ENCODE data around the gene SLIT3.

SLIT3 gene

GRCh38 chr5:168817591-168817990 is 483.3 kb downstream of the SLIT3 start:
- DNase-seq = no peak

- DNase-seq = no peak
These were observed 484.3 kb downstream of the SLIT3 start for GRCh38 chr5:168816661-168817060.

GRCh38 chr5:168813184-168813968 is 487.6 kb downstream of the SLIT3 start:
- no peak for DNase-seq

DNA sequence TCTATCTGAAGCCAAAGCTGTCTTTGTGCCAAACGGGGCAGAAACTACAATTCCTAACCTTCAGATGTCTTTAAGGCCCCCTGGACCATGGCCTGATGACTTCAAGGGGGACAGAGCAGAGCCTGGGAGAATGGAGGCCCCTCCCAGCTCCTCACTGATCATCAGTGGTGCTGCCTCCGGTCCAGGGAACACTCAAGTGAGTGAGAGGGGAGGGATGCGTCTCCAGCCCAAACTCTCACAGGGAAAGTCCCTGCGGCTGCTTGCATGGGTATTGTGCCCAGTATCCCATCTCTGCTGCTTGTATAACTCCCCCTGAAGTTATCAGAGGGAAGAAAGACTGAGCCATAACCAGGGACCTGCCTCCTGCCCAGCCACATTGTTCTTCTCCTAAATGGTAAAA is 490.3 kb downstream of the SLIT3 start:
- no peak for DNase-seq

DNA sequence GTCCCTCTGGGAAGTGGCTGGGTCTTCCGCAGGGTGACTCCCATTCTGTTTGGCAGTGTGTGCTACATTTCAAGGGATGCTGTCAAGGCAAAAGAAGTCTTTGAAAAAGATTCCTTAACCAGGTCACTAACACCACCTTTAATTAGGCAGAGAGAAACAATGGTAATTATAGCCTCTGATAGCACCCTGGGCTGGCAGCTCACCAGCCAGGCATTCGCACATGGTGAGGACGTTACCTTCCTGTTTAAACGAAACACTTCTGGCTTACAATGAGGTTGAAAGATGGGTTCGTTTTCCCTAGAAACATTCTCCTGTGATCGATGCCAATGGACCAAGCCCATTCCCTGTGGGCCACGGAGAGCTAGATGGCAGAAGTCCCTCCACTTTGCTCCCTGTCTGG is 491.7 kb downstream of the SLIT3 start:
- no peak for DNase-seq

DNA sequence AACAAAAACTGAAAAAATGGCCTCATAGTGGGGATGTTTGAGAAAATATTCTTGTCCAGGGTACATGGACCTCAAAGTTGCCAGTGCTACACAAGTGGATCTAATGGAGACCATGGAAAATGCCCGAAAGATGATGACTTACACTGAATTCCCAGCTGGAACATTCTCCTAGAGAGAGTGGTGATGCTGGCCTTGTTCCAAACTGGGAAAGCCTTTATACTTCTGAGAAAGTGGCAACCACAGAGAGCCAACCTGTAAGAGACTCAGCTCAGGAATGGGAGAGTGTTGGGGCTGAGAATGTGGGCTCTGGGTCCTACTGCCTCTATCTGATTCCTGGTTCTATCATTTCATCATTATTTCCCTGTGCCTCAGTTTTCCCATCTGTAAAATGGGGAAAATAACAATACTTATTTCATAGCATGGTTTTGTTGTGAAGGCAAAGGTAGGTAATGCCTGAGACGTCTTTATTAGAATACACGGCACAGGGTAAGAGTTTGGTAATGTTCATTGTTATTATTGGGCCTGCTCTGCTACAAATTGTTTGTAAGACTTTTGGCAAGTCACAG is 492.8 kb downstream of the SLIT3 start:
- DNase-seq = no peak

DNA sequence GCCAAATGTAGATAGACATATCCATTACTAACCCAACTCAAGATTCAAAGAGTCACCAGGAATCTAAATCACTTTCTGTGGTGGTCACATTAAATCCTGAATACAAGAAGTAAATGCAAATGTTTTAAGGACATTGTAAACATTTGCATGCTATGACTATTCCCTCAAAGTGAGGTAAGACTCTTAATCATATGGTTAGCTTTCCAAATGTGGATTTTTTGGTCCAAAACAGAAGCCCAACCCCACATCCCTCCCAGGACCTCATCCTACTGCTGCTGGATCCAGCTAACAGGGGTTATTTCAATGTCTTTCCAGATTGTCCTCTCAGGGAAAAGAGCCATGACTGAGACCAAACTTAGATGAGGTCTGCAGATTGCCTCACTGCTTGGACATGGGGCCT is 493.7 kb downstream of the SLIT3 start:
- DNase-seq = no peak

- no peak for DNase-seq
These were observed 497.4 kb downstream of the SLIT3 start for GRCh38 chr5:168803541-168803940.

- no peak for DNase-seq
These were observed 498.6 kb downstream of the SLIT3 start for GRCh38 chr5:168802337-168802736.

- DNase-seq = no peak
These were observed 499.4 kb downstream of the SLIT3 start for GRCh38 chr5:168801567-168801966.

DNA sequence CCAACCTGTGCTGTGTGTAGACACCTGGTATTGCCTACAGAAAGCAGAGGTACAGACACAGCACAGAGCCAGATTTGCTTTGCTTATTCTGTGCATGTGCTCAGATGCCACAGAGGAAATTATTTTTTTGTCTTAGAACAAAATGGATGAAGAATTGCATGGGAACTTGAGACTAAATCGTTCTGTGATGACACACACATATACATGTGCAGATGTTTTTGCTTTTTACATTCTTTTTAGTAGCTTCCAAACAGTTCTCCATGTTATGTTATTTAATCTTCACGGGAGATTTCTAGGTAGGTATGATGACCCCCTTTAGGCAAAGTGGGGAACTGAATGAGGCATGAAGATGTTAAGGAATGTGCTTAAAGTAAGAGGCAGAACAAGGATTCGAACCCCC is 500.2 kb downstream of the SLIT3 start:
- DNase-seq = no peak

DNA sequence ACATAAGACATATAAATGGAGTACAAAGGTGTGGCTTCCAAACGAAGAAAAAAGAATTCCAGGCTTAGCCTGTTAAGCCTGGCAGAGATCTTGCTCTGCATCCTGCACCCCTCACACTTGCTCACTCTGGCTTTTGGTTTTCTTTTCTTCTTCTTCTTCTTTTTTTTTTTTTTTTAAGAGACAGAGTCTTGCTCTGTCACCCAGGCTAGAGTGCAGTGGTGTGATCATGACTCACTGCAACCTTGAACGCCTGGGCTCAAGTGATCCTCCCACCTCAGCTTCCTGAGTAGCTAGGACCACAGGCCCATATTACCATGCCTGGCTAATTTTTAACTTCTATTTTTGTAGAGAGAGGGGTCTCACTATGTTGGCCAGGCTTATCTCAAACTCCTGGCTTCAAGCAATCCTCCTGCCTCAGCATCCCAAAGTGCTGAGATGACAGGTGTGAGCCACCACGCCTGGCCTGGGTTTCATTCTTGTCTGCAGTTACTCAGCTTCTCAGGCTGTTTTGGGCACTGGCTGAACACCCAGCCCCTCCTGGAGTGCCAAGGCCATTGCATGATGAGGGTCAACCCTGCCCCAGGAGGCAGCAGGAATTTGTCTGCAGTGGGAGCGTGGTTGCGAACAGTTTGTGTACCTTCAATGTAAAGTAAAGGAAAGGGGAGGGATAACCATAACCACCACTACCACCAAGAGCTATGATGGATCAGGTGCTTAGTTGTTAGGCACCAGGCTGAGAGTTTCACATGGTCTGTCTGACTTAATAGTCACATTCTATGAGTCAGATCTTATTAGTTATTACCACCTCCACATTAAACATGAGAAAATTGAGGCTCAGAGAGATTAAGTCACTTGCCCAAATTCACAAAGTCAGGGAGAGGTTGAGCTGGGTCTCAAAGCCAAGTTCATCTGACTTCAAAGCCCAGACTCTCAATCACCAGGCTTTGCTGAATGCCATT is 502.6 kb downstream of the SLIT3 start:
- no peak for DNase-seq

- no peak for DNase-seq
These were observed 504.1 kb downstream of the SLIT3 start for GRCh38 chr5:168796593-168797580.

GRCh38 chr5:168796000-168796399 is 504.9 kb downstream of the SLIT3 start:
- DNase-seq = no peak

GRCh38 chr5:168793841-168794837 is 506.8 kb downstream of the SLIT3 start:
- no peak for DNase-seq

GRCh38 chr5:168792678-168793077 is 508.3 kb downstream of the SLIT3 start:
- no peak for DNase-seq

DNA sequence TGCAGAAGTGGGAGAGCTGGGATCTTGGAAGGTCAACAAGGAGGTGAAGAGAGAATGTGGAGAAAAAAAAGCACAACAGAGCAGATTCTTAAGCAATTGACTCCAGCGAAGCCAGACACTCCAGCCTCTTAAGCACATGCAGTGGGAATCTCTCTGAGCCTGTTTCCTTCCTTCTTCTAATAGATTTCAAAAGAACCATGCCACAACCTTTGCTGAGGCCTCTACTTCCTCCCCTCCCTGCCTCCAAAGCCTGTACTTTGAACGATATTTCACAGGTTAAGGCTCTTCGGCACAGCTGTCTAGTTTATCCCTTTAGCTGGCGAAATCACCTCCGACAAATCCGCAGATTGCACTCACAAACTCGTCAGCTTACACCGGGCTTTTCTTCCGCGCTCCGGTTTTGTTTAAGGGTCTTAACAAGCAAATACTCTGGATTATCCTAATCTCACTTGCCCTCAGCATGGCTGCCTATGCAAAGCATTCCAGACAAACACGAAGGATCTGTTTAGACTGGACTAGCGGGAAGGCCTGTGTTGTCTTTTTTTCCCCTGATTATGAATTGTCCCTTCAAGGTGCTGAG is 510.2 kb downstream of the SLIT3 start:
- no peak for DNase-seq

DNA sequence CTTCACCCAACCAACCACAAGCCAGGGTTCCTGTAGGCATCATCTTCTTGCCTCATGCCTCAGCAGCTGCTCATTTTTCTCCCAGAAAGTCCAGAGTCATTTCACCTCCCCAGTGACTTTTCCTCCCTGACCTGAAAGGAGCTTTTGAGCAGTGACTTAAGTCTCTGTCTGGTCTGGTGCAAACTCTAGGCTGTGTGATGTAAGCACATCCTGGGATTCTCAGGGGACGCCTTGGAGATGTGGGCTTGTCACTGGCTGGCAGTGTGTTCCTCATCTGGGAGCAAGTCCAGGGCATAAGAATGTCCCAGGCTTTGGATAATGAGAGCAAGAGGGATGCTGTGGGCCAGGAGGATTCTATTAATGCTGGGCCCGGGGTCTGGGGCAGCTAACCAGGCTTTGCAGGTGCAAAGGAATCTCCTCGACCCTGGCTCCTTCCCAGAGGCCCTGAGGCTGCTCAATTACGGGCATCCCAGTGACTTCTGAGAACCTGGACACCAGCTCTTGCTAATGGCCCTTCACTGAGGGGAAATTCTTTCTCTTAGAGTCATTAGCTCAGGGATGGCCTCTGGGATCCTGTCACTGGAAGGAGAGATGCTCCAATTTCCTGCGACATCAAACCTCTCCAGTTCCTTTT is 510.8 kb downstream of the SLIT3 start:
- DNase-seq = no peak

DNA sequence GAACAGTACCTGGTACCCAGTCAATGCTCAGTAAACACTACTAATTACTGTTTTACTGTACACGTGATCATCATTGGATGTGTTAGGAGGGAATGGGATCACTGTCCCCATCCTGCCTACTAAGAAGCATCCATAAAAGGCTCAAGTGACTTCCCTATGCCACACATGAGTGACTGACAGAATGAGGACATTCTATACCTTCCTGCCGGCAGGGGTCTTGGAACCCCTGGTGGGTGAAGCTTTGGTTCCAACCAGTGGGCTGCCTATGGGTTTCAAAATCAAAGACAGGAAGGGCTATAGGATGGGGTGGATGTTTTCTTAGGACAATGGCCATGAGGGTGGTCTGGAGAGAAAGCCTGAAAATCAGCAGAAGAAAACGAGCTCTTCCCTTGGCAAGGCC is 512.2 kb downstream of the SLIT3 start:
- DNase-seq = no peak

DNA sequence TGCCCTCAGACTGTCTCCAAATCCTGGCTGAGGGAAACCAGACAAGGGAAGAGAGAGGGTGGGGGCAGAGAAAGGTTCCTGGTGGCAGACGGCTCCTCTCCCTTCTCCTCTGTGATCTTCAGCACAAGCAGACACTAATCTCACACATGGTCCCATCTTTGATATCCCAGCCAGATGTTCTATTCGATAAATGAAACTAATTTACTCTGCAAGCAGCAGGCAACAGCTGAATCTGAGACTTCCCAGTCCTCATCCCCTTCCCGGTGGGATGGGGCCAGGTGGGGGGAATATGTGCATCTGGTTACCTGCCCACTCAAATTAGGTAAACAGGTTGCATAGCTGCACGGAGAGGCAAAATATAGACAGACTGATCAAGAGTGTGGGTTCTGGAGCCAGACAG is 512.8 kb downstream of the SLIT3 start:
- DNase-seq = no peak
